ENCODE measurements around the gene C9orf72.

GRCh38 chr9:27599102-27599869, 26.0 kb upstream of the C9orf72 start:
- no peak for TF ChIP-seq POLR2A (IDR thresholded peaks at IDR 0.05; ENCODE audit: low read depth, low read length)
- no peak for TF ChIP-seq TAF1 (IDR thresholded peaks at IDR 0.05; ENCODE audit: borderline replicate concordance, low read depth, low read length)

All from GM12892 (cell line).